IPS-18c (cell line): ENCODE data around the gene RGS6.

Experiments
- H3K4me3 ChIP-seq: 2 replicates; pipeline ENCODE4 v1.7.0; 2013; ENCODE audit warnings: low read depth, mild to moderate bottlenecking, low read length, moderate library complexity; ENCODE audit not compliant: insufficient read depth
- H3K9me3 ChIP-seq: one replicate; pipeline ENCODE4 v1.6.1; 2013; ENCODE audit warnings: mild to moderate bottlenecking, low read length, moderate library complexity; ENCODE audit not compliant: control insufficient read depth, insufficient read depth

Gene RGS6

DNA sequence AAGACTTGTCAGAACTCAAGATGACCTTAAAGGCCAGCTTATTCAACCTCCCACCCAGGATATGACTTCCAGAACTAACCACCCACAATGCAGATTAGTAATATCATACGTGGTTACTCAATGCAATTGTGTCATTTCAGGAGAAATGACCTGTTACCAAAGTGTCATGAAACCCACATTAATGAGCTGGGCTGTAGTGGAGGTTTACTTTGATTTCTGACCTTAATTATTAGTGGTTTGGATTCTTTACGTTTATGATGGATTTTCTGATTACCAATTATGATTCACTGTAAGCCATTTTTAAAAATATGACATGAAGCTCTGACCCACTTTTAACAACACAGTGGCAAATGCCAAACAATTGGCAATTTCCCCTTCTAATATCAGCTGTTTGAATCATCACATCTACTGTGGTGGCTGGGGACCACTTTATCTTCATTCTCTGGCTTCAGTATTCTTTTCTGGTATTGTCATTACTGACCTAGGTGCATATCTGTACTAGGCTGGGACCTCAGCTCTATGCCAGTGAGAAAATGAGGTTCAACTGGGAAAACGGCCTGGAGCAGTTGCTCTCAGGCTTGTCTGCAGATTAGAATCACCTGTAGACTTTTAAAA is 223.3 kb downstream of the RGS6 start:
- Histone ChIP-seq H3K4me3 (no peak overlapping the region), H3K9me3 (peaks cover 5% of the 10 kb centered on the region)

DNA sequence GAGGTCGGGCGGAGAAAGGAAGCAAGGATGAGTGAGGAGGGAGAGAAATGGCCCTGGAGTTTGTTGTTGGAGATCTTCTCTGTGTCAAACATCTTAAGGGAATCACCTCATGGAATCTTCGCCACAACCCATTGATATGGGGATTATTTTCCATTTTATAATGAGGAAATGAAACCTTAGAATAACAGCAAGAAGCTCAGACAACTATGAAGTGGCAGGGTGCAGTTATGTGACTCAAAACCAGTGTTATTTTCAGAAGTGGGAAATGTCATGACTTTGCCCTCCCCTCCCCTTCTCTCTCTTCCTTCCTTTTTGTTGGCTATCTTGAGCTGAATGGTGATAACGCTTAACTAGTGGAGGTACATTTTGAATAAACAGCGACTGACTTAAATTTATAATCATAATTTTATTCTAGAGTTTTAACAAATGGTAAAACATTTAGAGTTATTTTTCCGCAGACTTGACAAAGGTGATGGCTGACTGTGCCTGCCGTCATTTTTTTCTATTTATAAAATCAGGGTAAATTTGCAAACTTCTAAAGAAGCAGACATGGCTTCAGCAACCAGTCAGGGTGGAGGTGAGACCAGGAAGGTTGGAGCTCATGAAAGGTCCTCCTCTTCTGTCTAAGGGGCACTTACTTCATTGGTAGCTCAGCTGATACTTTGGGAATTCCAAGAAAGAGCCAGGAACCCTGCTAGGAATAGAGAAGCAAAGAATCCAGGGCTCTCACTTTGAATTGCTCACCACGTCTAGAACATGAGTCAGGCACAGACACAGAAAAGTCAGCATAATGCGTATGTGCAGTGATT is 232.4 kb downstream of the RGS6 start:
- no peaks in the 10 kb centered on the region for H3K9me3 ChIP-seq
- H3K4me3 ChIP-seq: no peak overlapping the region

DNA sequence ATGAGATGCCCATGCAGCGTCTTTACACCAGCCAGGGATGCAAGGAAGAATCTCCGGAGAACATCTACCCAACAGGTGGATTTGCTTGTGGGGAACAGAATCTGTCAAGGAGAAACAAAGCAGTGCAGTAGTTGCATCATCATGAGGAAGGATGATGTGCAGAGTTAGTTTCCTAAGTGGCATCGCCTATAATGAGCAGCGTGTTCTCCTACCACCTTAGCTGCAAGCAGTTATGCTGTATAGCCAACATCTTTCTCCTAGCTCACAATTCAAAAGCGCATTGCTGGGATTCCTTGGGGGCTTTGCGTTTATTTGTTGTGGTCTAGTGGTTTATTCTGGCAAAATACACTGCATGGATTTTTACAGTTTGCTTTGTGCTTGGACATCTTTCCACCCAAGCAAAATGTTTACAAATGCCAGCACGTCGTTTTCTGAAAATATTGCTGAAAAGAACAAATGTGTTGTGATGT is 233.0 kb downstream of the RGS6 start:
- no peaks in the 10 kb centered on the region for H3K9me3 ChIP-seq

DNA sequence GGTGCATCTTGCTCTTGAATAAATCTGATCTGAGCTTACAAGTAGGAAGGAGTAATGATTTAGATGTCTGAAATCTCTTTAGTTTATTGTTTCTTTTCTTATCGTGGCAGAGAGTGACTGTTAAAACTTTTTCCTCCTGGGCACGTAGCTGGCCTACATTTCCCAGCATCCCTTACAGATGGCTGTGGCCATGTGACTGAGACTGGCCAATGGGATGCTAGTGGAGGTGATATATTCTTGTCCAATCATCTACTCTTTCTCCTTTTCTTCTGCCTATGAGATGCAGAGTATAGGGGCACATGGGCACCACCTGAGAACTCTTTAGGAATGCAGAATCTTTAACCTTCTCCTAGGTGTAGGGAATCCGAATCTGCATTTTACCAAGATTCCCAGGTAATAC is 237.3 kb downstream of the RGS6 start:
- H3K4me3 ChIP-seq: no peak overlapping the region
- no peaks in the 10 kb centered on the region for H3K9me3 ChIP-seq

More for the DNA sequence above, 233.0 kb downstream of the RGS6 start:
- no peak overlapping the region for H3K4me3 ChIP-seq

DNA sequence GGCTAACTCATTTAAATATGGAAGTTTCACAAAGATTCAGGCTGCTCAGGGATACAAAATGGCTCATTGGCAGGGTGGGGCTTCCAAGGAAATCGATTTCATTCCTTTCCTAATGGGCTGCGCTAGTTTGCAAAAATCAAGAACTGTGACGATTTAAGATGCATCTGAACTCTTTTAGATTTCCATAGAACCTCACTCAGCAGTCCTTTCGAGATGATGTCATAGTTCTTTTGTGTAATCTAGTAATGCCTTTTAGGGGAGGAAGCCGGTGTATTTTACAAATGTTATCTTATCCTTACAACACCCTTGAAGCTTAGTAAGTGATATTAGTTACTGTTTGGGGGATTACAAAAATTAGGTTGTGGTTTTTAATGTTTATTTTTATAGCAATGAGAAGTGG is 239.8 kb downstream of the RGS6 start:
- no peaks in the 10 kb centered on the region for H3K9me3 ChIP-seq
- H3K4me3 ChIP-seq: no peak overlapping the region

DNA sequence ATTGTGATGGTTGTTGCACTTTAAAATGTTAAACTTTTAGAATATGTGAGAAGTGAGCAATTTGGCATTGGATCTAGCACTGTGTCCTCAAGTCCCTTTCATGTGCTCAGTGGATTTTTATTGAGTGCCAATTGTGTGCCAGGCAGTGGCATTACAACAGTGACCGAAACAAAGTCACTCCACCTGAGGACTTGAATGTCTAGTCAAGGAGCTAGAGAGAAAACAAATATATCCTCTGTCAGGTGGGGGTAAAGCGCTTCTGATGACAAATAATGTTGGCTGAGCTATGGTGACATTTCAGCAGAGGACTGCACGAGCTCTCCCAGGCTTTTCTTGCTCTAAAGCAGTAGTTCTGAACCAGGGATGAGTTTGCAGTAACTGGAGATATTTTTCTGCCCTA is 240.4 kb downstream of the RGS6 start:
- no peak overlapping the region for H3K4me3 ChIP-seq

DNA sequence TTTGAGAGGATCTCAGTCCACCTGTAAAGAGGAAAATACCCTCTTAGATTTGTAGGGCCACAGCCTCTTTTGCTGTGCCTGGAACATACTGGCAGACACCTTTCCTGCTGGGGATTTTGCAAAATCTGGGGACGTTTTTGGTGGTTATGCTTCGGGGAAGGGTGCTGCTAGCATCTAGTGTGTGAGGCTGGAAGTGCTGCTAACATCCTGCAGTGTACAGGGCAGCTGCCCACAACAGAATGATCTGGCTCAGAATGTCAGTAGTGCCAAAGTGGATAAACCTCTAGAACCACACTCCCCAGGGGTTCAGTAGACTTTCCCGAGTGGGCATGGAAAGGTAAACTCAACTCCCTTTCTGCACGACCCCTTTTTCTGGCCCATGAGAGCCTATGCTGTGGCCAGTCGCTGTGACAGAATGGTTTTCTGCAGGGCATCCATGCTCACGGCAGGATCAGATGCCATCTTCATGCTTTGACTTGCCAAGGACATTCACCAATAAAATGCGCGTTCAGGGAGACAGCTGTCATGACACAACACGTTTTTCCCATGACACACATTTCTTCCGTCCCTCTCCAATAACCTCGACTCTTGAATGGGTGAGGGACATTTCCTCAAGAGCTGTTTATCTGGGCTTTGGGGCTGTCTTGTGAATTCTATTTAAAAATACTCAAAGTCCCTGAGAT is 240.9 kb downstream of the RGS6 start:
- no peaks in the 10 kb centered on the region for H3K9me3 ChIP-seq
- H3K4me3 ChIP-seq: no peak overlapping the region

More for the DNA sequence above, 240.4 kb downstream of the RGS6 start:
- H3K9me3 ChIP-seq: no peaks in the 10 kb centered on the region

DNA sequence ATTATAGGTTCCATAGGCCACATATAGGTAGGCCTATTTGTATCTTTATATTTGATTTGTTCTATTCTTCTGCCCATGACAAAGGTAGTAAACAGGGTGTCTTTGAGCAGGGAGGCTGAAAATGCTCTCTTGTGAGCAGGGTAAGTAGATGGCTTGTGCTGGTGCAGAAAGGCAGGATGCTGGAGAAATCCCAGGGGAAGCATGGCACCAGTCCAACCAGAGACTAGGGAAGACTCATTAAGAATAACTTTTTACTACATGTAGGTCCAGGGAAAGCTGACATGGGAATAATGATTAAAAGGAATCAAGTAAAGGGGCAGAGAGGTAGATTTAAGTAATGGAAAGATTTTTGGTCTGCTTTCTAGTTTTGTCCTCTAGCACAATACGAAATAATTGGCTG is 245.0 kb downstream of the RGS6 start:
- no peaks in the 10 kb centered on the region for H3K9me3 ChIP-seq
- no peak overlapping the region for H3K4me3 ChIP-seq

DNA sequence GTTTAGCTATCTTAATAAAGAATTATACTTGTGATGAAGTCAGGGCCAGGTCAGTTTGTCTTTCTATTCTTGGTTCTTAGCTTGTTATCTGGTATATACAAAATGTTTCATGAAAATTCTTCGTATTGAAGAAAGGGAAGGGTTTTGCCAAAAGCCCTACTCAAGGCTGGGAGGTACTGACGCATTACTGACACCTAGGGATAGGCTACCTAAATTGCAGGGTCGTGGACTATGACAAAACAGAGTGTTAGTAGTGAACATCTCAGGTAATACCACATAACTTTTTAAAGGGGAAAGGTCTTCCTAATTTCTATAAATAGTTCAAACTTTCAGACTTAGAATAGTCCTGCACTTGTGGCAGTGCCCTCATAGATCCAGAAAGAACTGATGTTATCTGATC is 246.3 kb downstream of the RGS6 start:
- Histone ChIP-seq H3K4me3 (no peak overlapping the region), H3K9me3 (no peaks in the 10 kb centered on the region)

DNA sequence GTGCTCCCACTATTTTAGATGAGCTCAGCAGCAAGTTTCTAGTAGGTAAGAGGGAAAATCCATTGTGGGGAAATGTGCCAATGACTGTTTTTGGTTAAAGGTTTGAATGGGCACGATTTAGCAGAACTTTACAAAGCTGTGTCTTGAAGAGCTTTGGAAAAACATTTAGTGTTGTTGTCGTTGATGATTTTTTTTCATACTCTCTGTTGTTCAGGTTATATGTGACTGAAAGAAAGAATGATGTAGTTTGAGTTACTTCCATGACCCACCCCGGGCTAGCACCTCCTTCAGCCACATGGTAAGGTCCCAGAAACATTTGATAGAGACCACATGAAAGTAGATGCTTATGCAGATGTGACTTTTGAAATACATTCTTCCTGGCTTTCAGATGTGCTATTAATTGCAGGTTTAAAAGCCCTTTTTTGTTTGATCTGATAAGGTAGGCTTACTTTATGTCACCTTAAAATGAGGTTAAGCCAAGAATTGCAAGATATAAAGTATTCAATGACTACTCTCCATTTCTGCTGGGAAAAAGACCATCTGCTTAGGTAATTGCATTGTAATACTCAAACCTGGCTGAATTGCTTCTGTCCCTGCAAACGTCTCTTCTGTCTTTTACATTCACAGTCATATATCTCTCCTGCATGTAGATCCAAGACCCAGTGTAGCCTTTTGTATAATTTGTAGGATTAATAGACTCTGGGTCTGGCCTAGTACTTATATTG is 250.6 kb downstream of the RGS6 start:
- Histone ChIP-seq H3K9me3 (no peaks in the 10 kb centered on the region), H3K4me3 (no peak overlapping the region)

DNA sequence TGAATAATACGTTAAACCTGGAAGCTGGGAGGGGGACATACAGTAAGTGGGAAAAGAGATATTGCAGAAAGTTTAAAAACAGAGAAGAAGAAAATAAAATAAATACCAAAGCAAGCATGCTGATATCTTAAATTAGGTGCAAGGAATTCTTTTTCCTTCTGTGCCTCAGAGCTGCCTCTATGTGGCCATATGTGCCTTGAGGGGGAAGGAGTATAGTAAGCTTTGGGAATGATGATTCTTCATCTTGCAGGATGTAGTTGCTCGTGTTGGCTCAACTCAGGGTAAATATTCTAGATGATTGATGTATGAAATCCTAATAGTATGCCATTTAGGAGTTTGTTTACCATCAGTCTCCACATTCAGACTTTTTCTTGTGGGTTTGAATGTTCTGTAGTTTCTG is 251.4 kb downstream of the RGS6 start:
- no peak overlapping the region for H3K4me3 ChIP-seq

DNA sequence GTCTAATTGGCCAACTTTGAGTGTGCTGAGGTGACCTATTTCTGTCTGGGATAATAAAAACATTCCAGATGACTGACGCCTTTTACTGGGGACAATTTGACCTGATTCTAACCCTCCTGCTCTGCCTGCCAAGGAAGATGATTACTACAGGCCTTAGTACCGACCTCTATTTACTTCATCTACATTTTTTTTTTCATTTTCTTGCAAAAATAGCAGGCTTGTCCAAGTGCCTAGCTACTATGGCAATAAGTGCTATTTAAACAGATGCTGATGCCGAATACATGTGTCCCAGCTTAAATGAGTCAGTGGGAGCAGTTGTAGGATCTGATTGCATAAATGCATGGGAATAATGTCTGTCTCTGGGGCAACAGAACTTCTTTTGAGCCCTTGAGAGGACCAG is 254.3 kb downstream of the RGS6 start:
- Histone ChIP-seq H3K4me3 (no peak overlapping the region), H3K9me3 (no peaks in the 10 kb centered on the region)

More for the DNA sequence above, 251.4 kb downstream of the RGS6 start:
- no peaks in the 10 kb centered on the region for H3K9me3 ChIP-seq

DNA sequence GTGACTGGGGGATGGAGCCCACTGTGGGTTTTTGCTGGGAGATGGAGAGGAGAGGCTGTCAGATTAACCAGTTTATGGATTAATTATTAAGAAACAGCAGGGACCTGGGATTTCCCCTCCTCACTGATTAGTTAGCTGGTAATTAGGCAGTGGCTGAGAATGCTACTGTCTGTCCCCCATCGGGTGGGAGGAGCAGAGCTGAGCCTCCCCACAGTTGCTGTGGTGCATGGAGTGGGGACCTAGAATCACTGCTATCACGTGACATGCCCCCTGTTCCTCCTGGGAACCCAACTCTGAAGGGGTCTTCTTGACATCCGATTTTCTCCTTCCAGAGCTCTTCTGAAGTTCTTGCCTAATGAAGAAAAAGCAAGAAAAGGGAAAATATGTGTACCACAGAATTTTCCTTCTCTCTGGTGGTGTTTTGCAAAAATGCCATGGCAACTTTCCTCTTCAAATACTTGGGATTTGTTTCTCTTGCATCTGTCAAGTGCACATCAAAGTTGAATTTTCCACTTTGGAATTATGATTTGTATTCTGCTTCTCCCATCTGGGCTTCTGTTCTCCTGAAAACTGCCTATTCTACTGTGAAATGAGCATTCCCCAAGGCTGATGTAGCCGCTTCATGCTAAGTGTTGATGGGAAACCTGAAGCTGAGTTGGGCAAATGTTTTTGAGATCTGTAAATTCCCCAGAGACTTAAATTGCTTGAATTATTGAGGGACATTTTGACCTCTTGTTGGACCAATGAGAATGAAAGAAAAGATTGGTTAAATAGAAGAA is 264.2 kb downstream of the RGS6 start:
- Histone ChIP-seq H3K4me3 (no peak overlapping the region), H3K9me3 (no peaks in the 10 kb centered on the region)

DNA sequence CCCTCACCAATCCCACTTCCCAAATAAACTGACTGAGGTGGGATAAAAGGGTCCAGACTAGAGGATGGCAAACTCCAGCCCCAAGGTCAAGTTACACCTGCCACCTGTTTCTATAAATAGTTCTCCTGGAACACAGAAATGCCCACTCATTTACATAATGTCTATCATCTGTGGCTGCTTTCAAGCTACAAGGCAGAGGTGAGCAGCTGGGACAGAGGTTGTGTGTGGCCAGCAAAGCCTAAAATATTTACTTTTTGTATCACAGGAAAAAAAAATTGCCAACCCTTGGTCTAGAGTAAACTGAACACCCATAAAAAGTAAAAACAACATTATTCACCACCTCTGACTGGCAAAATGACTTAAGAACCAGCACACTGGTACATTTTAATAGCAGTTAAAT is 269.4 kb downstream of the RGS6 start:
- Histone ChIP-seq H3K4me3 (no peak overlapping the region), H3K9me3 (no peaks in the 10 kb centered on the region)

DNA sequence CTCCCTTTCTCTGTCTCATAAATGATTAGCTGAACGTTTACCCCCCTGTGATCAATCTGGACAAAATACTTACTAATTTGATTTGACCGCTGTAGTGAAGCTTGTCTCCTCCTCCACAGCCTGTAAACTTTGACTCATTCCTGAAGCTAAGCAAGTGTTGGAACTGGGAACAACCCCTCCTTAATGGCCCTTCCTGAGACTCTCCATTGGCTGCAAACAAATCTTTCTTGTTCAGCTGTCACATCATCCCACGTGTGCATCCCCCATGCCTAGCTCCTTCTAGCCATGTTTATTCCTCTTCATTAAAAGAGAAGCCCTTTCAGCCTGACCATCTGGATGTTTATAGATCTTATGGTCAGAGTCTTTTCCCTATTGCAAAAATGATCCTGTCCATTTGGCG is 281.2 kb downstream of the RGS6 start:
- no peak overlapping the region for H3K4me3 ChIP-seq
- no peaks in the 10 kb centered on the region for H3K9me3 ChIP-seq

DNA sequence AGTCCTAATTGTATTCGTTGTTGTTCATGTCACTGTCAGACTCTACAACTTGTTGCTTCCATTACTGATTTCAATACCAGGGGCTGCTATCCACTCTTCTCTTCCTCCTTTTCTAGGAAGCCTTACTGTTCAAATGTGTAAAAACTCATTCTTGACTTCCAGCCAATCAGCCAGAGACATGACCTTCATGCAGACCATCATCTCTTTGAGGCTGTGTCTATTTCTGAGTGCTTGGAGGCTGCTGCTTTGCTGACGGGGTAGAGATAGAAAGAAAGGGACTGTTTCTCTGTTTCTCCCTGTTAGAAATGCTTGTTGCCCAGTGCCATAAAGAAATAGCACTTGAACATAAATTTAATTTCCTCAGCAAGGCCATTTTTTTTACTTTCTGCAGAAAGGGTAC is 282.9 kb downstream of the RGS6 start:
- H3K9me3 ChIP-seq: no peaks in the 10 kb centered on the region
- H3K4me3 ChIP-seq: no peak overlapping the region

DNA sequence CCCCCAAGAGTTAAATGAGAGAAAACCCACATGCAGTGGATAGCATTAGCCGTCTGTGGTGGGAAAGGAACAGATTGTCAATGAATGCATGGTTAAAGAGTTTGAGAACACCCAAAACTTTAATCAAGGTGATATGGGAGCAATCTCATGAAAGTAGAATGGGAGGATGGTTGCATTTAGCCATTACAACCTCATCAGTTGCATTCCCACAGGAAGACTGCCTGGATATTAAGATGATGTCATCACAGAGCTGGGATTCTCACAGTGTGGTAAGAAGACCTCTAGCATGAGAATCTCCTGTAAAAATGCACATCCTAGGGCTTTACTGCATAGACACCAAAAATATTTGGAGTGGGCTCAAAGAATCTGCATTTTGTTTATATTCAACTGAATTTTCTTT is 284.9 kb downstream of the RGS6 start:
- no peak overlapping the region for H3K4me3 ChIP-seq
- no peaks in the 10 kb centered on the region for H3K9me3 ChIP-seq
